ENCODE results near the gene HTRA1.

Gene HTRA1

DNA sequence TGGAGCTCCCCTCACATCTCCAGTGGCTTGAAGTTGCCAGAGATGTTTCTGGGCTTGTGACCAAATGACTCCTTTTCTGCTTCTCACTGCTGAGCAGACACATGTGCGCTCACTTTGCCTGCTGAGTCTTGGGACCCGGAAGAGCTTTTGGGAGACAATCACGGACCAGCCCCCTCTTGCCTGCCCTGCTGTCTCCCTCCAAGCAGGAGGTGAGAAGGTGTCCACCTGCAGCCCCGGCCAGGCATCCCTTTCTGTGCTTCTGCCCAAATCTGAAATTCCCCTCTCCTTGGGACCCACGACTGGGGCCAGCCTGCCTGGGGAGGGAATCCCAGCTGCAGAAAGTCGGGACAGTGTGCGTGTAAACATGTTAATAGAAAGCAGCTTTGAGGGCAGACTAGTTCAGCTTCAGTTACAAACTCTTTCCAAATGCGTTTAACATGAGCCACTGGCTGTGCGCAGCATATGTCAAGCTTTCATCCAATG is 31.7 kb downstream of the HTRA1 start:
- no peak overlapping the region for H3K27ac ChIP-seq
- no peak for TF ChIP-seq Cebpa-rat (IDR thresholded peaks at IDR 0.05)

GRCh38 chr10:122493761-122494160 is 32.4 kb downstream of the HTRA1 start:
- no peak overlapping the region for H3K4me3 ChIP-seq
- no peak overlapping the region for H3K9ac ChIP-seq
- no peaks in the 10 kb centered on the region for H3K9me3 ChIP-seq
- H3K4me2 ChIP-seq, result no peak overlapping the region
- no peaks in the 10 kb centered on the region for H4K20me1 ChIP-seq
- H3K27ac ChIP-seq, result no peak overlapping the region
- H3K4me1 ChIP-seq, result peaks cover 10% of the 10 kb centered on the region
- no peaks in the 10 kb centered on the region for H3K36me3 ChIP-seq
- TF ChIP-seq Cebpa-rat (IDR thresholded peaks at IDR 0.05), result no peak
- no peaks in the 10 kb centered on the region for H3K27me3 ChIP-seq

More for the DNA sequence above, 31.7 kb downstream of the HTRA1 start:
- Histone ChIP-seq H3K4me1 (peaks cover 10% of the 10 kb centered on the region), H3K9me3 (no peaks in the 10 kb centered on the region), H3K4me2 (no peak overlapping the region), H3K27me3 (no peaks in the 10 kb centered on the region), H3K4me3 (no peak overlapping the region), H3K36me3 (no peaks in the 10 kb centered on the region), H4K20me1 (no peaks in the 10 kb centered on the region), H3K9ac (no peak overlapping the region)

DNA sequence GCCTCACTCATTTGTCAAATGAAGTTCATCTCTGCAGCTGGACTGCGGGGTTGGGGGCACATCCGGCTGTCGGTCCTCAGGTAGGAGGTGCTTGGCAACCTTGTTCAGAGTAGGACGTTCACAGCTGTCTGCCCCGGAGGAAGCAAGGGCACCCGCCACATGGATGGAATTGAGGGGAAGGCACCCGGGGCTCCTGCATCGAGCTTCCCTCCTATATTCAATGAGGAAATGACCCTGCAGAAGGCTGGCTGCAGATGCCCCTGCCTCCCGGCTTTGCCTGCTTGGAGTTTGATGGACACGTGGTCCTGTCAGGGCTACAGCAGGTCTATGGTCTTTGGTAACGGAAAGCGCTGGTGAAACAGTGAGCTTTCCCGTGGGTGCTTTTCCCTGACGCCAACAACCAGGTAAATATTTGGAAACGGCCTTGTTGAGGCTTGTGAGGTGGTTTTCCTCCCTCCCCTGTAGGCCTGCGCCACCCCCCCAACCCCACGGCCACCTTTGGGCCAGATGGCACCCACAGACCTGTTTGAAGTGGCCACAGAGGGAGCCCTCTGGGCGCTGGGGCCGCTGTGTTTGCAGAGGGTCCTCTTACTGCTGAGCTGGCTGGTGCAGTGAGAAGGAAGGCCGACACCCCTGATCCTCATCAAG is 32.9 kb downstream of the HTRA1 start:
- TF ChIP-seq Cebpa-rat (IDR thresholded peaks at IDR 0.05), result no peak
- no peak overlapping the region for H3K4me2 ChIP-seq
- H3K9me3 ChIP-seq, result no peaks in the 10 kb centered on the region
- H3K9ac ChIP-seq, result no peak overlapping the region
- no peaks in the 10 kb centered on the region for H4K20me1 ChIP-seq
- no peak overlapping the region for H3K27ac ChIP-seq
- H3K27me3 ChIP-seq, result no peaks in the 10 kb centered on the region
- no peak overlapping the region for H3K4me3 ChIP-seq
- H3K4me1 ChIP-seq, result peaks cover 14% of the 10 kb centered on the region
- H3K36me3 ChIP-seq, result no peaks in the 10 kb centered on the region

GRCh38 chr10:122494833-122495232 is 33.5 kb downstream of the HTRA1 start:
- Histone ChIP-seq H3K4me1 (peaks cover 17% of the 10 kb centered on the region), H3K9ac (no peak overlapping the region), H3K27ac (no peak overlapping the region), H3K9me3 (no peaks in the 10 kb centered on the region), H3K27me3 (no peaks in the 10 kb centered on the region), H3K4me2 (no peak overlapping the region), H3K36me3 (no peaks in the 10 kb centered on the region), H4K20me1 (no peaks in the 10 kb centered on the region), H3K4me3 (no peak overlapping the region)
- TF ChIP-seq Cebpa-rat (IDR thresholded peaks at IDR 0.05), result no peak

DNA sequence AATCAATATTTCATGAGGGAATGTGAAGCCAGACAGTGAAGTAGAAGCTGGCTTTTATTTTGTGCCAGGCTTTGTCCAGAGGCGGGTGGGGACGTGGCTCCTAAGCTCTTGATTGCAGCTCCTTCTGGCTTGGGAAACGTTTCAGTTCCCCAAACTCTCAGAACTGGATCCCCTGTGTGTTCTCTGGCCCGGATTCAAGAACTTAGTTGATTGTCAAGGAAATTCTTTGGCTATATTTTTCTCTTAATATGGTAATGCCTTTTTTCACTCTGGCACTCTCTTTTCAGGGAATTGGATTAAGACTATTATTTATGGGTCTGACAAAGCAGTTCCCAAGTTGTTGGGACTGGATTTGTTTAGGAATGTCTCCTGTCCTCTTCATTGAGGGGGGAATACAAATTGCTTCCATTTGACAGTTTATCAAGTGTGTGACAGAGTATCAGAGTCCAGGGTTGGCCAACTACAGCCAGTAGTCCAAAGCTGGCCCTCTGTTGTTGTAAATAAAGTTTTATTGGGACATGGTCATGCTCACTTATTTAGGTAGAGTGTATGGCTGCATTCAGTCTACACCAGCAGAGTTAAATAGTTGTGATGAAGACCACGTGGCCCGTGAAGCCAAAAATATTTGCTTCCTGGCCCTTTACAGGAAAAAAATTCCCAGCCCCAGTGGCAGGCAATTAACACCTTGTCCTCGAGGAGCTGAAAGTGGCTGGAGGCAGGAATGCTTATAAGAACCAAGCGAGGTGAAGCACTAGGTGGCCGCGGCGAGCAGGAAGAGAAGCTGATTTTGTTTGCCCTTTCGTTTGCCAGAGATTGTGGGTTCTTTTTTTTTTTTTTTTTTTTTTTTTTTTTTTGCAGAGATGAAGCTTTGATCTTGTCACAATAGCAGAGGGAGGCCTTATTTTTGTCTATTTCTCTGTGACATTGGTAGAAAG is 34.3 kb downstream of the HTRA1 start:
- Histone ChIP-seq H3K4me2 (no peak overlapping the region), H3K4me1 (peaks cover 17% of the 10 kb centered on the region), H3K27ac (no peak overlapping the region), H3K4me3 (no peak overlapping the region), H3K36me3 (no peaks in the 10 kb centered on the region), H3K27me3 (no peaks in the 10 kb centered on the region), H4K20me1 (no peaks in the 10 kb centered on the region), H3K9ac (no peak overlapping the region), H3K9me3 (no peaks in the 10 kb centered on the region)
- TF ChIP-seq Cebpa-rat (IDR thresholded peaks at IDR 0.05), result no peak

GRCh38 chr10:122497241-122497640 is 35.9 kb downstream of the HTRA1 start:
- H3K27ac ChIP-seq, result no peak overlapping the region
- H3K27me3 ChIP-seq, result no peaks in the 10 kb centered on the region
- H3K9me3 ChIP-seq, result no peaks in the 10 kb centered on the region
- peaks cover 7% of the 10 kb centered on the region; the same call in 1 of the 2 replicates for H3K4me1 ChIP-seq
- no peaks in the 10 kb centered on the region for H3K36me3 ChIP-seq
- H3K4me3 ChIP-seq, result no peak overlapping the region
- TF ChIP-seq Cebpa-rat (IDR thresholded peaks at IDR 0.05), result no peak
- H4K20me1 ChIP-seq, result no peaks in the 10 kb centered on the region
- no peak overlapping the region for H3K9ac ChIP-seq
- H3K4me2 ChIP-seq, result no peak overlapping the region

DNA sequence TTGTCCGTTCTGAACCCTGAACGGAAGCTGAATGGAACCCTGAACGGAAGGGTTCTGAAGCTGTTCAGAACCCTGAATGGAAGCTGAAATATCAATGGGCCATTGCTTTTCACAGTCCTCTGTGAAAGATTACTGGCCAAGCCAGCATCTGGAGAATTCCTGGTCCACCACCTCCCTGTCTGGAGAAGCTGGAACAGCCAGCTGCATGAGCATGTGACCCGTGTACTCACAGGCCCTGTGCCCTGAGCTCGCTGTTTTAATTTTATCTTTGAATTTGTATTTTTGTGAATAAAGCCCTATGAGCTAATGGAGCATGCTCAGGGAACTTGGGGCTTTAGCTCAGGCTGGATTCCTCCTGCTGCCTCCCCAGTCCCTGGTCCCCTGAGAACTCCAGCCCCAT is 37.2 kb downstream of the HTRA1 start:
- H3K36me3 ChIP-seq, result no peaks in the 10 kb centered on the region
- no peak overlapping the region for H3K27ac ChIP-seq
- no peaks in the 10 kb centered on the region for H3K9me3 ChIP-seq
- H3K27me3 ChIP-seq, result no peaks in the 10 kb centered on the region
- TF ChIP-seq Cebpa-rat (IDR thresholded peaks at IDR 0.05), result no peak
- no peak overlapping the region for H3K4me3 ChIP-seq
- peaks cover 7% of the 10 kb centered on the region; the same call in 1 of the 2 replicates for H3K4me1 ChIP-seq
- no peak overlapping the region for H3K9ac ChIP-seq
- no peaks in the 10 kb centered on the region for H4K20me1 ChIP-seq
- H3K4me2 ChIP-seq, result no peak overlapping the region

- Histone ChIP-seq H3K4me2 (no peak overlapping the region), H4K20me1 (no peaks in the 10 kb centered on the region), H3K36me3 (no peaks in the 10 kb centered on the region), H3K27me3 (no peaks in the 10 kb centered on the region), H3K4me3 (no peak overlapping the region), H3K4me1 (peaks cover 7% of the 10 kb centered on the region; the same call in 1 of the 2 replicates), H3K27ac (no peak overlapping the region), H3K9me3 (no peaks in the 10 kb centered on the region), H3K9ac (no peak overlapping the region)
- no peak for TF ChIP-seq Cebpa-rat (IDR thresholded peaks at IDR 0.05)
Measured at GRCh38 chr10:122499012-122499411, 37.7 kb downstream of the HTRA1 start.

GRCh38 chr10:122499491-122499941 is 38.2 kb downstream of the HTRA1 start:
- H3K9me3 ChIP-seq, result no peaks in the 10 kb centered on the region
- no peak overlapping the region for H3K4me2 ChIP-seq
- no peak for TF ChIP-seq Cebpa-rat (IDR thresholded peaks at IDR 0.05)
- no peak overlapping the region for H3K9ac ChIP-seq
- no peaks in the 10 kb centered on the region for H4K20me1 ChIP-seq
- H3K36me3 ChIP-seq, result no peaks in the 10 kb centered on the region
- no peak overlapping the region for H3K4me3 ChIP-seq
- H3K27ac ChIP-seq, result no peak overlapping the region
- H3K27me3 ChIP-seq, result no peaks in the 10 kb centered on the region
- H3K4me1 ChIP-seq, result peaks cover 7% of the 10 kb centered on the region; the same call in 1 of the 2 replicates

GRCh38 chr10:122500194-122500593 is 38.8 kb downstream of the HTRA1 start:
- H4K20me1 ChIP-seq, result no peaks in the 10 kb centered on the region
- no peaks in the 10 kb centered on the region for H3K9me3 ChIP-seq
- H3K36me3 ChIP-seq, result no peaks in the 10 kb centered on the region
- H3K4me3 ChIP-seq, result no peak overlapping the region
- peaks cover 7% of the 10 kb centered on the region; the same call in 1 of the 2 replicates for H3K4me1 ChIP-seq
- H3K27me3 ChIP-seq, result no peaks in the 10 kb centered on the region
- no peak overlapping the region for H3K4me2 ChIP-seq
- no peak overlapping the region for H3K9ac ChIP-seq
- no peak for TF ChIP-seq Cebpa-rat (IDR thresholded peaks at IDR 0.05)
- H3K27ac ChIP-seq, result no peak overlapping the region
